ENCODE results near the gene ENTPD5.
"Not testable (repeated sequence)": the region's sequence is repeated elsewhere in the genome, so short reads cannot be mapped to it uniquely, and the experiment has no call there.

Gene ENTPD5

DNA sequence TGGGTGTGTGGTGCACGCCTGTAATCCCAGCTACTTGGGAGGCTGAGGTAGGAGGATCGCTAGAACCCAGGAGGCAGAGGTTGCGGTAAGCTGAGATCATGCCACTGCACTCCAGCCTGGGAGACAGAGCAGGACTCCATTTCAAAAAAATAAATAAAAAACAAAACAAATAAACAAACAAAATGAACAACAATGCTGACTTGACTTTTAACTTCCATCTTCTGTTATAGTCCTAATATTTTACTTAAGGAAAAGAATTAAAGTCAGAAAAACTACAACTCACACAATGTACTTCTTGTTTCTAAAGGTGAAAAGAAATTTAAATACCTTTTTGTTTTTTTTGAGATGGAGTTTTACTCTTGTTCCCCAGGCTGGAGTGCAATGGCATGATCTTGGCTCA is 13.4 kb downstream of the ENTPD5 start:
- DNase-seq = not testable (repeated sequence)

- DNase-seq = no peak
Measured at GRCh38 chr14:73998726-73999125, 20.4 kb downstream of the ENTPD5 start.

DNA sequence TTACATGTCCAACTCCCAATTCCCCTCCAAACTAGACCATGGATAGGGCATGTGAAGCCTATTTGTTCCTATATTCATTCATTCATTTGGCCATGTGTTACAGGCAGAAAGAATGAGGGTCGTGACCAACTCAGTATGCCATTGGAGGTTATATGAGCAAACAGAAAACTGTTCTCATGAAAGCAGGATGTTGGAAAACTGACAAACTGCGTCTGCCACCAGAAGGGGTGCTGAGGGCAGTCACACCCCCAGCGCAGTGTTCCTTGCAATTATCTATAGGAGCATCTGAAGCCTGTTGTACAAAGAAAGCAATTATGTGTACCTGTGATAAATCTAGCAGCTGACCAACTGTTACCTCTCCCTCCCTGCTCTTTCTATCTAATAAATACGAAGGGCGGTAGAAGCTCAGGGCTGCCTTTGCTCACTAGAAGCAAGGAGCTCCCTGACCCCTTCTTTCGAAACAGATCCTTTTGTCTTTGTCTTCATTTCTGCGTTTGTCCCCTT is 21.1 kb downstream of the ENTPD5 start:
- no peak for DNase-seq

DNA sequence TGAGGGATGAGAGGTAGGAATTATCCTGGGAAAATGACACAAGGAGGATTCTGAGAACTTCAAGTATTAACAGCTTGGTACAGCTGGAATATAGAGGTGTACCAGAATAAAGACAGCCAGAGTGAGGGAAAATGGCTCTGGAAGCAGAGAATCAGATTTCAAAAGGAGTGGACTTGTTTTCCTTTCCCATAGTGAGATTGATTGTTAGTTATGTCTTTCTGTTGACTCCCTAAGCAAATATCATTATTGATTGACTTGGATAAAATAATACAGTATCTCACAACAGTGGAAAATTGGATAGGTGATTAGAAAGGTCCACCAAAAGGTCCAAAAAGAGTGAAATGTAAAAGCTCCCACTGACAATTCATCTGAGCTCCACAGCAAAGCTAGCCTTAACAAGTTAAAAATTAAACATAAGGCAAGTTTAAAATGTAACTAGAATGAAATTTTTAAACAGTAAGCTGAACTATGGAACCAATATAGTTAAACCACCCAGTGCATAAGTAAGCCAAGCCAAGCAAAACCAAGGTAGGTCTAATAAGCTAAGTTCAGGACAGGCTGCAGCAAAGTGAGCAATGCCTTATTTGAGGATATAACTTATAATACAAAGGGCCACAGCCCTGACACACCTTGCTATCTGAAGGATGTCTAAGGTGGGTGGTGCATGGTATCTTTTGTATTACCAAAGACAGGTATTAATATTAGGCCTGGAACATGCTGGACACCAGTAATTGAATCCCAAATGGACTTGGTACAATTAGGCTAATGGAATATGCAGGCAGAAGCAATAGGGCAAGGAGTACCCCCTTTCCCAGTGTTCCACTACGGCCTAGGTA is 21.8 kb downstream of the ENTPD5 start:
- no peak for DNase-seq

DNA sequence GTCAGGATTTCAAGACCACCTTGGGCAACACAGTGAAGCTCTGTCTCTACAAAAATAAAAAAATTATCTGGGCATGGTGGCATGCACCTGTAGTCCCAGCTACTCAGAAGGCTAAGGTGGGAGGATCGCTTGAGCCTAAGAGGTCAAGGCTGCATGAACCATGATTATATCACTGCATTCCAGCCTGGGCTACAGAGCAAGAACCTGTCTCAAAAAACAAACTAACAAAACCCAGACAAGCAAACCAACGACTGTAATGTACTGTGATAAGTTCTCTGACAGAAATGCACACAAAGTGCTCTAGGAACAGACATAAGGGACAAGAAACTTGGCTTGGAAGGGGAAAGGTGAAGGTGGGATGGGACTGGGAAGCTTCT is 22.4 kb downstream of the ENTPD5 start:
- no peak for DNase-seq

DNA sequence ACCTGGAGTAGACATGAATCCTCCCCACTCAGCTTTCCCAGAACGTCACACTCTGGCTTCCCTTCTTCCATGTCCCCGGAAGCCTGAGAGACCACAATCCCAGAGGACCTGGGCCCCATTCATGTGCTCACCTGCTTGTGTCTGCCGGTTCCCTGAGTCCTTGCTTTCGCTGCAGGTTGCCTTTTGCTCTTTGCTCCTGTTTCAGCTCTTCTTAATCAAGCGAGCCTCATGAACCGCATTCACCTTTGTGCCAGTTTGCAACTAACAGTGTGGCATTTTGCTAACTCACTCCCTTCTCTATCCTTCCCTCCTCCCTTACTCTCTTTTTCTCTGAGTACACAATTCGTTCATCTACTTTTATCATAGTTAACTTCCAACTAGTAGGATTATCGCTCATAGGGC is 23.1 kb downstream of the ENTPD5 start:
- DNase-seq = no peak

- DNase-seq = not testable (repeated sequence)
Measured at GRCh38 chr14:73994926-73995325, 24.2 kb downstream of the ENTPD5 start.

DNA sequence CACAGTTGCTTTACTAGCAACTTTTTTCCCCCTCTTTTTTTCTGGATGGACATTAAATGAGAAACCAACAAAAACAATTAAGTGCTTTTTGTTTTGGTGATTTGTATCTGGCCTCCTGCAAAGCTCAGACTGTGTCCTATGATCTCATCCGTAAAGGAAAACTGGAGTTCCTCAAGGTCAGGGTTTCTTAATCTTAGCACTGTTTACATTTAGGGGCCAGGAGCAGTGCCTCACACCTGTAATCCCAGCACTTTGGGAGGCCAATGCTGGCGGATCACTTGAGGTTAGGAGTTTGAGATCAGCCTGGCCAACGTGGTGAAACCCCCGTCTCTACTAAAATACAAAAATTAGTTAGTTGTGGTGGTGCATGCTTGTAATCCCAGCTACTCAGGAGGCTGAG is 28.0 kb downstream of the ENTPD5 start:
- no peak for DNase-seq

DNA sequence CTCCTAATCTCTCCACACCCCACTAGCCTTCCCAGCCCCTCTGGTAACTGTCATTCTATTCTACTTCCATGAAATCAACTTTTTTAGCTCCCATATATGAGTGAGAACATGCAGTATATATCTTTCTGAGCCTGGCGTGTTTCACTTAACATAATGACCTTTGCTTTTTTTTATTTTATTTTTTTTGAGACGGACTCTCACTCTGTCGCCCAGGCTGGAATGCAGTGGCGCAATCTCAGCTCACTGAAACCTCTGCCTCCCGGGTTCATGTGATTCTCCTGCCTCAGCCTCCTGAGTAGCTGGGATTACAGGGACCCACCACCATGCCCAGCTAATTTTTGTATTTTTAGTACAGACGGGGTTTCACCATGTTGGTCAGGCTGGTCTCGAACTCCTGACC is 30.4 kb downstream of the ENTPD5 start:
- DNase-seq = not testable (repeated sequence)

- no peak for DNase-seq
Measured at GRCh38 chr14:73988065-73988464, 31.0 kb downstream of the ENTPD5 start.

DNA sequence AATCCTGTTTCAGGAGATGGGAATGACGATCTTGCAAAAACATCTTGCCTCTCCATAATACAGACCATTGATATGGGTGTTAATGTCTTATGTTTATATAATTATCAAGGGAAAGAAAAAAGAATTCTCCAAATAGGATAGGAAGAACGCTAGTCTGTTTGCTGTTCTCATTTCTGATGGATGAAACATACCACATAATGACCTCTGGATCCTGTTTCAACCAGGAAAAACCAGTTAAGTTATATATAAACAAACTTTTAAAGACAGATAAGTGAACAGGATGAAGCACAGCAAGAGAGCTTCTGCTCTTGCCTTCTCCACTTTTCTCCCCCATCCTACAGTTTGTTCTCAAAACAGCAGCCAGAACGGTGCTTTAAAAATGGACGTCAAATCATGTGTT is 41.2 kb downstream of the ENTPD5 start:
- no peak for DNase-seq

DNA sequence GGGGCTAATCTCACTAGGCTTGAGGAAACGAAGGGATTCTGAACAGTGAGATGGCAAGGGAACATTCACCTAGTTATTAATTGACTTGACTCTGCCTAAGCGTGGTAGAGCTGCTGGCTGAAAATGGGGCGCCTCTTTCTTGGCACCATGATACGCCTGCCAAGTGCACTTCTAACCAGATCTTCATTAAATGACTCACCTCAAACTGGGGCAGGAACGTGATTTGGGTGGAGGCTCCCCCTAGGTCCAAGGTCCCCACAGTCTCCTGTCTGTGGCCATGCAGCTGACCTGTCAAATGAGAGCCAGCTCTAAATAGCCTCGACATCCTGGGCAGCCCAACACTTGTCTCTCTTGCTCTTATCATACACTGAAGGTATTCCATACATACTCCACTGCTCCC is 43.0 kb downstream of the ENTPD5 start:
- DNase-seq = no peak

- no peak for DNase-seq
Measured at GRCh38 chr14:73973497-73973896, 45.6 kb downstream of the ENTPD5 start.

DNA sequence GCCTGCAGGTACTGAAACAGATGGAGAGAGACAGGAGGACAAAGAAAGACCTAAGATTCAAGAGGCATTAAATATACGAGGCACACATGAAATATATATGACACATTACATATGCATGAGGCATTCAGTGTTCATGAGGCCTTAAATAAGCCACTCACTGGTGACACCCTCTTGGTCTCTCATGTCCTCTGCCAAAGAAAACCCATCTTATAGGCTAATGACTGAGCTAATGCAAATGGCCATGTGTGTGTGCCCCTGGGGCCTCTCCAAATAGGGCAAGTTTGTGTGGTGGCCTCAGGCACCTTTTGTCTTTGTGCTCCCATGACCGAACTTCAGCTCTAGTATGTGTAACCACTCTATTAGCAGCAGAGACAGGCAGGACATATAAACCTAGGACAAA is 50.2 kb downstream of the ENTPD5 start:
- DNase-seq = no peak

DNA sequence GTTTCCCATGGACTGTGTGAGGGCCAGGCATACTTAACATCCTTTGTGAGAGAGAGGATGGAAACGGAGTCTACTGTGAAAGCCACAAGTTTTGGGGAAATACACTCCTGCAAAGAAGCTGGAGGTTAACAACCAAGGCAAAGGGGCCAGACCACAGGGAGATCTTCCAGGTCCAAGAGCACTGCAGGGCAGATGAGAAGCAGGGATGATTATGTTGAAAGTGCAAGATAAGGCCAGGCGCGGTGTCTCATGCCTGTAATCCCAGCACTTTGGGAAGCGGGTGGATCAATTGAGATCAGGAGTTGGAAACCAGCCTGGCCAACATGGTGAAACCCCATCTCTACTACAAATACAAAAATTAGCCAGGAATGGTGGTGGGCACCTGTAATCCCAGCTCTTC is 53.9 kb downstream of the ENTPD5 start:
- no peak for DNase-seq

DNA sequence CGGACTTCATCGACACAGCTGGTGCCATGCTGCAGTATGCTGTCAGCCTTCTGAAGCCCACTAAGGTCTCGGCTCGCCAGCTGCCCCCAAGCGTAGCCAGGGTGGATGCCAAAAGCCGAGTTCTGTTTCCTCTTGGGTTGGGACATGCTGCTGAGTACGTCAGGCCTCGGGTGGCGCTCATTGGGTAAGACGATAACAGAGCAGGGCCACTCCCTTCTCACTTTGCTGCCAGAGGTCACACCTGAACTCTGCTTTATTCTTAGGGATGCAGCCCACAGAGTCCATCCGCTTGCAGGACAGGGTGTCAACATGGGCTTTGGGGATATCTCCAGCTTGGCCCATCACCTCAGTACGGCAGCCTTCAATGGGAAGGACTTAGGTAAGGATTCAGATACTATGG is 57.9 kb downstream of the ENTPD5 start:
- DNase-seq = no peak

- DNase-seq = no peak
Measured at GRCh38 chr14:73958591-73958990, 60.5 kb downstream of the ENTPD5 start.

DNA sequence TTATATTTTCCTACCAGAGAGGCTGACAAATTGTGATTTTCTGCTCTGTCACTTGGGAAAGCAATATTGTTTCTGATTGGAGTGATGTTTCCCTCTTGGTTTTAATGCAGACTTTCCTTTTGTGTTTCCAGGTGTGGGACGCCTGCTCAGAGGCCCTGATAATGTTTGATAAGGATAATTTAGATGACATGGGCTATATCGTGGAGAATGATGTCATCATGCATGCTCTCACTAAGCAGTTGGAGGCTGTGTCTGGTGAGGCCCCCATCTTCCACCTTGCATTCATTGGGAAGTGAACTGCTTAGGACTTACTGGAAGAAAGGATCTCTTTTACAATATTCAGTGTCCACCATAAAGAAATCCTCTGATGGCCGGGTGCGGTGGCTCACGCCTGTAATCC is 63.4 kb downstream of the ENTPD5 start:
- DNase-seq = no peak

- no peak for DNase-seq
Measured at GRCh38 chr14:73953731-73954130, 65.4 kb downstream of the ENTPD5 start.

DNA sequence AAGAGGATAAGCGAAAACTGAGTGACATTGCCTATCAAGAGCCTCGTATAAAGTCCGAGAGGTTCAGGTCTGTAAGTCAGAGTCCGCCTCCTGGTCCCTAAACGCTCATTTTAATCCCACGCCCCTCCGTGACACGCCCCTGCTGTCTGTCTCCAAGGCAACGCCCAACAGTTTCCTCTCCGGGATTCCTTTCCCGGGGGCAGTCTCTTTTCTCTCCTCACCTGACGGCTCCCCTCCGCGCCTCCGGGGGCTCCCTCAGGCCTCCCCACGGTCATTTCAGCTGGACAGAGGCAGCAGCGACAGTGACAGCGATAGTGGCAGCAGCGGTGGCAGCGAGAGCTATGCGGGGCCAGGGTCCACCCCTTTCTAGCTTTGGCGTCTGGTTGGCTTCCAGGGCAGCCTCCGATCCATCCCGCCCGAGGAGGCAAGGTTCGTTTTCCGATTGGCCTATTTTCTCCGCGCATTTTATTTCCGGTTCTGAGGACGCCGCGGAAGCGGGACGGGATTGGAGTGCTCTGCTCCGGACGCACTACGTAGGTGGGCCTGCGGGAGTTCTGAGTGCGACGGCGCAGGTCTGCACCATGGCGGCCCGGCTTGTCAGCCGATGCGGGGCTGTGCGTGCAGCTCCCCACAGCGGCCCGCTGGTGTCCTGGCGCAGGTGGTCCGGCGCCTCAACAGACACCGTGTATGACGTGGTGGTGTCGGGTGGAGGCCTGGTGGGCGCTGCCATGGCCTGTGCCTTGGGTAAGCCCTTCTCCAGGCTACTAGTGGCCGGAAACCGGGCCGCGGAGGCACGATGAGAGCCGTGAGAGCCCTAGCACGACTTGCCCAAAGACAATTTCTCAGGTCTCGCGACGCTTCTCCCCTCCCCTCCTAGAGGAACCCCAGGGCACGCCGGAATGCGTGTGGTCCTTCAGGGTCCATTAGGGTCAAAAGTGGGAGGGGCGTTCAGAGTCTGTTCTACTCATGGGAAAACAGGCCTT is 69.0 kb downstream of the ENTPD5 start, which contains the start of the genes COQ6 and FAM161B:
COQ6 (plus strand) TSS at position 551 of the 983 bp plus-strand sequence; CDS start at position 582, 31 bp downstream.
FAM161B (minus strand) TSS at position 343 of the 983 bp plus-strand sequence; CDS start at position 275, 68 bp downstream.
- peak; percentile 96 for DNase-seq

- no peak for DNase-seq
Measured at GRCh38 chr14:73945159-73945670, 73.9 kb downstream of the ENTPD5 start.

GRCh38 chr14:73944432-73945158 is 74.5 kb downstream of the ENTPD5 start:
- DNase-seq = no peak

Data from OCI-M1 (cell line).